ENCODE data around the gene PRR33. TPM values are rescaled to one million over a fixed set of nuclear protein-coding genes. Genes with fewer than 3 reads are reported as not detected.

The PRR33 gene
- total RNA-seq, 2 experiments from 2014 or later: 0.08 TPM; not detected in 1

GRCh38 chr11:1908618-1909017 lies 16.9 kb upstream of the PRR33 start:
- DNase-seq (no peak), ATAC-seq (no peak)
- Mint-ChIP-seq H3K27me3 (ENCODE audit: low read depth) (peaks cover 10% of the 10 kb centered on the region), H3K4me3 (no peak overlapping the region), H3K27ac (no peak overlapping the region), H3K9me3 (ENCODE audit: insufficient read depth) (no peaks in the 10 kb centered on the region), H3K4me1 (ENCODE audit: low read depth) (no peaks in the 10 kb centered on the region), H3K36me3 (ENCODE audit: low read depth) (no peaks in the 10 kb centered on the region)
- ChIA-PET POLR2A (no interaction called here), CTCF (interaction anchor here (3.2 kb wide), 1 partner anchor 243 kb away, joined by 10 read pairs; no protein-coding TSS in a partner anchor)

- no peak for ATAC-seq
- H3K9me3 Mint-ChIP-seq (ENCODE audit: insufficient read depth): no peaks in the 10 kb centered on the region
- H3K27ac Mint-ChIP-seq: no peak overlapping the region
- no peaks in the 10 kb centered on the region for H3K36me3 Mint-ChIP-seq (ENCODE audit: low read depth)
- no peaks in the 10 kb centered on the region for H3K4me1 Mint-ChIP-seq (ENCODE audit: low read depth)
- CTCF ChIA-PET: interaction anchor here (0.8 to 3.2 kb wide), 6 partner anchors 25 to 245 kb away, joined by 3 to 10 read pairs (median 4); no protein-coding TSS in a partner anchor
- no peak for DNase-seq
- POLR2A ChIA-PET: interaction anchor here (1.0 kb wide), 1 partner anchor 644 kb away, joined by 6 read pairs; no protein-coding TSS in a partner anchor
- peaks cover 10% of the 10 kb centered on the region for H3K27me3 Mint-ChIP-seq (ENCODE audit: low read depth)
- no peak overlapping the region for H3K4me3 Mint-ChIP-seq
Measured at GRCh38 chr11:1906611-1907423, 15.1 kb upstream of the PRR33 start.

GRCh38 chr11:1906181-1906580 lies 14.5 kb upstream of the PRR33 start:
- Mint-ChIP-seq H3K4me1 (ENCODE audit: low read depth) (no peaks in the 10 kb centered on the region), H3K27me3 (ENCODE audit: low read depth) (peaks cover 10% of the 10 kb centered on the region), H3K36me3 (ENCODE audit: low read depth) (no peaks in the 10 kb centered on the region), H3K9me3 (ENCODE audit: insufficient read depth) (no peaks in the 10 kb centered on the region), H3K27ac (no peak overlapping the region), H3K4me3 (no peak overlapping the region)
- ChIA-PET CTCF (interaction anchor here (1.3 to 3.2 kb wide), 5 partner anchors 24 to 246 kb away, joined by 3 to 10 read pairs (median 5); no protein-coding TSS in a partner anchor), POLR2A (interaction anchor here (1.0 kb wide), 1 partner anchor 644 kb away, joined by 6 read pairs; no protein-coding TSS in a partner anchor)
- DNase-seq: no peak
- no peak for ATAC-seq

GRCh38 chr11:1899686-1900085 lies 8.0 kb upstream of the PRR33 start:
- ATAC-seq (no peak), DNase-seq (no peak)
- Mint-ChIP-seq H3K27ac (no peak overlapping the region), H3K36me3 (ENCODE audit: low read depth) (no peaks in the 10 kb centered on the region), H3K27me3 (ENCODE audit: low read depth) (peaks cover 29% of the 10 kb centered on the region), H3K4me1 (ENCODE audit: low read depth) (no peaks in the 10 kb centered on the region), H3K9me3 (ENCODE audit: insufficient read depth) (no peaks in the 10 kb centered on the region), H3K4me3 (no peak overlapping the region)
- ChIA-PET CTCF (interaction anchor here (1.6 kb wide), 1 partner anchor 17 kb away, joined by 6 read pairs; no protein-coding TSS in a partner anchor), POLR2A (no interaction called here)

- DNase-seq (no peak), ATAC-seq (no peak)
- CTCF ChIA-PET: interaction anchor here (0.8 to 1.6 kb wide), 2 partner anchors 17 to 48 kb away, joined by 3 to 6 read pairs; no protein-coding TSS in a partner anchor
- Mint-ChIP-seq H3K4me3 (no peak overlapping the region), H3K27ac (no peak overlapping the region), H3K4me1 (ENCODE audit: low read depth) (no peaks in the 10 kb centered on the region), H3K27me3 (ENCODE audit: low read depth) (peaks cover 31% of the 10 kb centered on the region), H3K36me3 (ENCODE audit: low read depth) (no peaks in the 10 kb centered on the region), H3K9me3 (ENCODE audit: insufficient read depth) (no peaks in the 10 kb centered on the region)
- POLR2A ChIA-PET: interaction anchor here (0.5 kb wide), 1 partner anchor 37 kb away, joined by 3 read pairs; no protein-coding TSS in a partner anchor
Measured at GRCh38 chr11:1899090-1899489, 7.4 kb upstream of the PRR33 start.

GRCh38 chr11:1896923-1897322 lies 5.2 kb upstream of the PRR33 start:
- Mint-ChIP-seq H3K4me3 (no peak overlapping the region), H3K9me3 (ENCODE audit: insufficient read depth) (no peaks in the 10 kb centered on the region), H3K27me3 (ENCODE audit: low read depth) (peaks cover 31% of the 10 kb centered on the region), H3K36me3 (ENCODE audit: low read depth) (peaks cover 9% of the 10 kb centered on the region), H3K27ac (no peak overlapping the region), H3K4me1 (ENCODE audit: low read depth) (peaks cover 12% of the 10 kb centered on the region)
- DNase-seq (no peak), ATAC-seq (no peak)
- ChIA-PET CTCF (interaction anchor here (2.0 kb wide), 1 partner anchor 14 kb away, joined by 6 read pairs; no protein-coding TSS in a partner anchor), POLR2A (no interaction called here)

- Mint-ChIP-seq H3K27me3 (ENCODE audit: low read depth) (peaks cover 31% of the 10 kb centered on the region), H3K9me3 (ENCODE audit: insufficient read depth) (no peaks in the 10 kb centered on the region), H3K4me3 (no peak overlapping the region), H3K36me3 (ENCODE audit: low read depth) (peaks cover 14% of the 10 kb centered on the region), H3K4me1 (ENCODE audit: low read depth) (peaks cover 15% of the 10 kb centered on the region), H3K27ac (no peak overlapping the region)
- ChIA-PET CTCF (interaction anchor here (0.9 to 2.0 kb wide), 3 partner anchors 14 to 244 kb away, joined by 3 to 6 read pairs (median 3); no protein-coding TSS in a partner anchor), POLR2A (no interaction called here)
- ATAC-seq: no peak
- no peak for DNase-seq
Measured at GRCh38 chr11:1896468-1896867, 4.8 kb upstream of the PRR33 start.

- peaks cover 26% of the 10 kb centered on the region for H3K27me3 Mint-ChIP-seq (ENCODE audit: low read depth)
- DNase-seq (no peak), ATAC-seq (no peak)
- H3K4me1 Mint-ChIP-seq (ENCODE audit: low read depth): peaks cover 32% of the 10 kb centered on the region
- ChIA-PET POLR2A (no interaction called here), CTCF (no interaction called here)
- H3K4me3 Mint-ChIP-seq: no peak overlapping the region
- no peaks in the 10 kb centered on the region for H3K9me3 Mint-ChIP-seq (ENCODE audit: insufficient read depth)
- H3K27ac Mint-ChIP-seq: no peak overlapping the region
- peaks cover 21% of the 10 kb centered on the region for H3K36me3 Mint-ChIP-seq (ENCODE audit: low read depth)
Measured at GRCh38 chr11:1894759-1895158, 3.1 kb upstream of the PRR33 start.

GRCh38 chr11:1893581-1894359 lies 2.1 kb upstream of the PRR33 start:
- CTCF ChIA-PET: no interaction called here
- peaks cover 41% of the 10 kb centered on the region for H3K4me1 Mint-ChIP-seq (ENCODE audit: low read depth)
- peaks cover 26% of the 10 kb centered on the region for H3K27me3 Mint-ChIP-seq (ENCODE audit: low read depth)
- peaks cover 26% of the 10 kb centered on the region for H3K36me3 Mint-ChIP-seq (ENCODE audit: low read depth)
- H3K4me3 Mint-ChIP-seq: no peak overlapping the region
- ATAC-seq (no peak), DNase-seq (no peak)
- no peaks in the 10 kb centered on the region for H3K9me3 Mint-ChIP-seq (ENCODE audit: insufficient read depth)
- POLR2A ChIA-PET: interaction anchor here (0.7 kb wide), 1 partner anchor 48 kb away, joined by 3 read pairs; no protein-coding TSS in a partner anchor
- H3K27ac Mint-ChIP-seq: peak overlapping the region; percentile 40

- Mint-ChIP-seq H3K9me3 (ENCODE audit: insufficient read depth) (no peaks in the 10 kb centered on the region), H3K27me3 (ENCODE audit: low read depth) (peaks cover 21% of the 10 kb centered on the region), H3K4me3 (no peak overlapping the region), H3K27ac (peak overlapping the region; percentile 56), H3K36me3 (ENCODE audit: low read depth) (peaks cover 38% of the 10 kb centered on the region), H3K4me1 (ENCODE audit: low read depth) (peaks cover 53% of the 10 kb centered on the region)
- CTCF ChIA-PET: interaction anchor here (2.6 kb wide), 1 partner anchor 10 kb away, joined by 20 read pairs; no protein-coding TSS in a partner anchor
- ATAC-seq (no peak), DNase-seq (no peak)
- POLR2A ChIA-PET: interaction anchor here (0.6 to 3.3 kb wide), 2 partner anchors 27 to 46 kb away, joined by 6 to 46 read pairs; partner anchors contain the start of gene TNNT3
Measured at GRCh38 chr11:1892558-1892957, 863 bp upstream of the PRR33 start.

GRCh38 chr11:1892116-1892515 lies 421 bp upstream of the PRR33 start:
- peaks cover 54% of the 10 kb centered on the region for H3K4me1 Mint-ChIP-seq (ENCODE audit: low read depth)
- H3K36me3 Mint-ChIP-seq (ENCODE audit: low read depth): peaks cover 42% of the 10 kb centered on the region

More at GRCh38 chr11:1892116-1892515, 421 bp upstream of the PRR33 start:
- Mint-ChIP-seq H3K9me3 (ENCODE audit: insufficient read depth) (no peaks in the 10 kb centered on the region), H3K4me3 (no peak overlapping the region), H3K27me3 (ENCODE audit: low read depth) (peaks cover 19% of the 10 kb centered on the region), H3K27ac (no peak overlapping the region)
- ATAC-seq (no peak), DNase-seq (no peak)
- CTCF ChIA-PET: interaction anchor here (2.6 to 4.0 kb wide), 2 partner anchors 10 to 198 kb away, joined by 15 to 20 read pairs; no protein-coding TSS in a partner anchor
- POLR2A ChIA-PET: interaction anchor here (0.6 to 3.3 kb wide), 3 partner anchors 27 to 53 kb away, joined by 3 to 46 read pairs (median 6); partner anchors contain the start of gene TNNT3

Data from activated CD8-positive, alpha-beta T cell treated with anti-CD3 and anti-CD28 coated beads, Interleukin-2, amount 10 ng/mL, durations not matched to agents 7 days and 5 days (primary cell).